GM12864 (cell line): ENCODE data around the gene MTCH1.

Source experiments
- DNase-seq: peaks from one replicate; pipeline ENCODE4 v3.0.0-alpha.2; 2011; ENCODE audit warnings: low read depth
- H3K4me3 ChIP-seq: 2 replicates; pipeline ENCODE4 v1.5.1; 2011; ENCODE audit warnings: mild to moderate bottlenecking, low read depth, low read length, control low read depth
- TF ChIP-seq, protein P1 (sequence below): IDR thresholded peaks from 2 replicates; pipeline ENCODE4 v1.5.1; 2011; ENCODE audit warnings: low read depth, mild to moderate bottlenecking, moderate library complexity, low read length, control low read depth, inconsistent platforms; ENCODE audit errors: missing control alignments

The MTCH1 gene

DNA sequence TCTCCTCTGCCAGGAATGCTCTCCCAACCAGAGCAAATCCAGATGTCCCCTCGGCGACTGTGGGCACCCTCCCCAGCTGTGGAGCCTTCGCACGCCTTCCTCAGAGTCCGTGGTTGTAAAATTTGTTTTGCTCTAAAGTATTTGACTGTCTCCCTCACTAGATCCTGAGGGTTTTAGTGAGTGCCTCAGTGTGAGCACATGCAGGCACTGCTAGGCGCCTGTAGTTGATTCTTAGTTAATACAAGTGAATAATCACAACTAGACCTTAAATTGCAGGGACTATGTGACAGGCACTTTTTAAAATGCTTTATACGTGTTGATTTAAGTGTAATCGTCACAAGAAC, 680 bp upstream of the MTCH1 start:
- peak overlapping the region; percentile 98 for H3K4me3 ChIP-seq
- DNase-seq: no peak
- TF ChIP-seq, protein P1, sequence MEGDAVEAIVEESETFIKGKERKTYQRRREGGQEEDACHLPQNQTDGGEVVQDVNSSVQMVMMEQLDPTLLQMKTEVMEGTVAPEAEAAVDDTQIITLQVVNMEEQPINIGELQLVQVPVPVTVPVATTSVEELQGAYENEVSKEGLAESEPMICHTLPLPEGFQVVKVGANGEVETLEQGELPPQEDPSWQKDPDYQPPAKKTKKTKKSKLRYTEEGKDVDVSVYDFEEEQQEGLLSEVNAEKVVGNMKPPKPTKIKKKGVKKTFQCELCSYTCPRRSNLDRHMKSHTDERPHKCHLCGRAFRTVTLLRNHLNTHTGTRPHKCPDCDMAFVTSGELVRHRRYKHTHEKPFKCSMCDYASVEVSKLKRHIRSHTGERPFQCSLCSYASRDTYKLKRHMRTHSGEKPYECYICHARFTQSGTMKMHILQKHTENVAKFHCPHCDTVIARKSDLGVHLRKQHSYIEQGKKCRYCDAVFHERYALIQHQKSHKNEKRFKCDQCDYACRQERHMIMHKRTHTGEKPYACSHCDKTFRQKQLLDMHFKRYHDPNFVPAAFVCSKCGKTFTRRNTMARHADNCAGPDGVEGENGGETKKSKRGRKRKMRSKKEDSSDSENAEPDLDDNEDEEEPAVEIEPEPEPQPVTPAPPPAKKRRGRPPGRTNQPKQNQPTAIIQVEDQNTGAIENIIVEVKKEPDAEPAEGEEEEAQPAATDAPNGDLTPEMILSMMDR: no peak

DNA sequence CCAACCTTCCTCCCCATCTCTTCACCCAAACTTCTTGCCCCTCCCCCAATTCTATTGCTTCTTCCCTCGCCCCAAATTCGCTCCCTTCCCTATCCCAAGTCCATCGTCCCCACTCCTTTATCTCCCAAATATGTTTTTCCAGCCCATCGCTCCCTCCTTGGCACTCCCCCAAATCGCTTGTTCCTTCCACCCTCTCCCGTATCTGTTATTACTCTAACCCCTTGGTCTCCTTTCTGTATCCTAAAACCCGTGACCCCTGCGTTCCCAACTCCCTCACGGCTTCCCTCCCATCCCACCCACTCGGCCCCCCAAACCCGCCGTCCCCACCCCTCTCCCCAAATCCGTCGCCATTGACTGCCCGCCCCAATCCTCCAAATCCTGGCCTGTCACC, 584 bp downstream of the MTCH1 start:
- TF ChIP-seq, protein P1: no peak
- no peak for DNase-seq
- H3K4me3 ChIP-seq: peak overlapping the region; percentile 98

DNA sequence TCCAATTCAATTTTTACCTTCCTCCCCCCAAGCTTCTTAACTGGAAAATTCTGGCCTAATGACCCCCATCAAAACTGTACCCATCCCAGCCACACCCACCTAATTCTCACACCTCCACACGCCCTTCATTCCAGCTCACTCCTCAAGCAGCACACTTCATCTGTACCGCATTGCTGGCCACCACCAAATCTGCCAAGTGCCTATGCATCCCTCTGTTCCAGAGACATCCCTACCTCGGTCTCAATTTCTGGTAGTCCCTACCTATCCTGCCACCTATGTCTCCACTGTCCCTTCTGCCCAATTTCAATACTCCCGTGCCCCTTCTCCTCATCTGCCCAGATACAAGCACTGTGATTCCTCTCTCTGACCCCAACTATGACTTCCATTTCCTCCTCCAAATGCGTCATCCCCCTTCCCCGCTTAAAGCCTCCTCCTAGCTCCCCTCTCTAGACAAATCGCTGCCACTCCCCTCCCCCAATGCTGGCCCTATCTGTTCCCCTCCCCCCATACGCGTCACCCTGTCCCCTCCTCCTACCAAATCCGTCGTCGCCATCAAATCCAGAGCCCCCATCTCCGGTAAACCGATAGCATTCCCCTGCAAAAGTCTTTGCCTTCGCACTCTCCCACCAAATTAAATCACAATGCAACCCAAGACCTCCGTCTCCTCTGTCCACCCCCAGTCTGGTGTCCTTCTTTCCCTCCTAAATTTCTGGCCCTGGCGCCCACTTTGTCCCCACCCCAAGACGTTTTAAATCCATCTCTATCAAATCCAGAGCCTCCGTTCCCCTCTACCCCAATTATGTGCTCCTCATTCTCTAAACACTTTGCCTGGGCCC, 1.2 kb downstream of the MTCH1 start:
- TF ChIP-seq, protein P1: no peak
- peak overlapping the region; percentile 98 for H3K4me3 ChIP-seq
- no peak for DNase-seq

DNA sequence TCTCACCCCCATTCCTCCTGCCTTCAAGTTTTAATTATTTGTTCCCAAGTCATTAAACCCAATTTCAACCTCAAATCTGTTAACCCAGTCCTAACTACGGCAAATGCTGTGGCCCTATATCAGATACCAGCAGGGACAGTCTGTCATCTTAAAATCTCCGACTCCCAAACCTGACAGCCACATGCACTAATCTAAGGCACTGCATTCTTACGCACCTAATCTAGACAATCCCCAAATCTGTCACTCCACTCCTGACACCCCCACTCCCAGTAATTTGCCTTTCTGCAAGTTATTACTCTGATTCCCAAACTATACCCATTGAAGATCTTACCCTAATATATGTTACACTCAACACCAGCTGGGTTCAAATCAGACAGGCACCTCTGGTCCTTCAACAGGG, 2.5 kb downstream of the MTCH1 start:
- H3K4me3 ChIP-seq: no peak overlapping the region
- TF ChIP-seq, protein P1: no peak
- no peak for DNase-seq

DNA sequence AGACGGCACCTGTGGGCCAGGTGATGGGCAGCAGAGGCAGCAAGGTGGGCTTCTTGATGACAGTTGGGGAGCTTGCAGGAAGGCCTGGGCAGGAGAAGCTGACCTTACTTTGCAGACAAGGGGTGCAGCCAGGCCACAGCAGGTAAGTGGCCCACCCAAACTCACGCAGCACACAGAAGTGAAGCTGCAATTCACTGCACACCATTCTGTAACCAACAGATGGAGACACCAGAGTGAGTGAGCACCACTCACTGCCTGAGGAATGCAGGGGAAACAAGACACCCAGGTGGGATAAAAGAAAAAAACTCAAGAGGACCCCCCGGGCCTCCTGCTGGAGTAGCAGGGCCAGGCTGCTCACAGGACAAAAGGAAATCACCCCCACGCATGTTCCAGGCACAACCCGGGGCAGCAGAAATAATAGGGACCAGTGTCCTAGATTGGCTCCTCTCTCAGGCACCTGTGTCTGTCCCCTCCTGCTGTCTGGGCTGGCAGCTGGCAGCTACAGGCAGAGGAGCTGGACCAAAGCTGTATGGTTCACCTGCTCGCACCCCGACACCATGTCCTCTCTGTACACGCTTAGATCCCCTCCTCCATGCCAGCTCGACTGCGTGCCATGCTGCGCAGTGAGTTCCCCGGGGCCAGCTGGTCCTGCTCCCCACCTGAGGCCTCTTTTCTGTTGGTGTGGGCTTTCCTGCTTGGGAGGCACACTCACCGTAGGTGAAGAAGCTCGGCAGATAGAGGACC, 4.9 kb downstream of the MTCH1 start:
- no peak for DNase-seq
- TF ChIP-seq, protein P1: no peak

DNA sequence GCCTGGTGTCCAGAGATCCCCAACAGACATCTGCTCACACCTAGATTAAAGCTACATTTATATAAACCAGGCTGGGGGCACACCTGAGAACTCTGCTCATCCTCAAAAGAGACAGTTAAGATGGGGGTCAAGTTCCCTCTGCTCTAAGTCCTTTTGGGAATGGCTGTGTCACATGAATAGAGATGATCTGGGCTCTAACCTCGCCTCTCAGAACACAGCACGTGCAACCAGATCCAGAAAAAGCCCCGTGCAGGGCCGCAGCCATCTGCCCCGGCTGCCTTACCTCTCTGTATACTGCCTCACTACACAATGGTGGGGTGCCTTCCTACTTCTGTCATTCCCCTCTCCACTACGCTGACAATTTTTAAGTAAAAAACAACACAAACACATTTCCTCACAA, 5.9 kb downstream of the MTCH1 start:
- TF ChIP-seq, protein P1: no peak
- DNase-seq: no peak
- no peak overlapping the region for H3K4me3 ChIP-seq

More for the DNA sequence above, 4.9 kb downstream of the MTCH1 start:
- H3K4me3 ChIP-seq: no peak overlapping the region
